Smooth muscle cell (in vitro differentiated cells): ENCODE measurements around the gene OR1E2. TPM values are rescaled to one million over a fixed set of nuclear protein-coding genes. Genes with fewer than 3 reads are reported as not detected.
"Not testable (repeated sequence)": the region's sequence is repeated elsewhere in the genome, so short reads cannot be mapped to it uniquely, and the experiment has no call there.

Experiments
- DNase-seq: peaks from one replicate; lab custom pipeline; 2025; ENCODE audit not compliant: unreplicated experiment; lab: John Stamatoyannopoulos, UW
- H2AFZ ChIP-seq: fragments of 200-600 bp; sonication (generic); 2 replicates; pipeline ENCODE4 v1.6.0; 2016; ENCODE audit warnings: antibody characterized with exemption, low read depth, mild to moderate bottlenecking
- H3F3A ChIP-seq: fragments of 200-600 bp; sonication (generic); 2 replicates; pipeline ENCODE4 v1.6.0; 2017; ENCODE audit warnings: antibody characterized with exemption, low read depth
- H3K27ac ChIP-seq: fragments of 200-600 bp; sonication (generic); 2 replicates; pipeline ENCODE4 v1.5.1; 2016; ENCODE audit warnings: low read depth, mild to moderate bottlenecking
- H3K27me3 ChIP-seq: fragments of 200-600 bp; sonication (generic); 2 replicates; pipeline ENCODE4 v1.6.1; 2016; ENCODE audit warnings: low read depth, mild to moderate bottlenecking
- H3K36me3 ChIP-seq: fragments of 200-600 bp; sonication (generic); 2 replicates; pipeline ENCODE4 v1.5.1; 2016; ENCODE audit warnings: low read depth
- H3K4me1 ChIP-seq: fragments of 200-600 bp; sonication (generic); 2 replicates; pipeline ENCODE4 v1.5.1; 2016; ENCODE audit warnings: low read depth
- H3K4me2 ChIP-seq: fragments of 200-600 bp; sonication (generic); 2 replicates; pipeline ENCODE4 v1.6.0; 2016; ENCODE audit warnings: mild to moderate bottlenecking
- H3K4me3 ChIP-seq: fragments of 200-600 bp; sonication (generic); 2 replicates; pipeline ENCODE4 v1.5.1; 2016; ENCODE audit warnings: mild to moderate bottlenecking
- H3K79me2 ChIP-seq: fragments of 200-600 bp; sonication (generic); 2 replicates; pipeline ENCODE4 v1.6.0; 2016; ENCODE audit warnings: low read depth, mild to moderate bottlenecking
- H3K9ac ChIP-seq: fragments of 200-600 bp; sonication (generic); 2 replicates; pipeline ENCODE4 v1.6.0; 2016; ENCODE audit warnings: low read depth
- H3K9me3 ChIP-seq: fragments of 200-600 bp; sonication (generic); replicated peaks from 2 replicates; pipeline ENCODE4 v1.5.1; 2016; ENCODE audit warnings: low read depth
- H4K20me1 ChIP-seq: fragments of 200-600 bp; sonication (generic); 2 replicates; pipeline ENCODE4 v1.6.0; 2016; ENCODE audit warnings: low read depth
- CTCF ChIP-seq: fragments of 200-600 bp; sonication (generic); IDR thresholded peaks from 2 replicates; pipeline ENCODE4 v1.5.1; 2017; ENCODE audit warnings: borderline replicate concordance, mild to moderate bottlenecking, antibody characterized with exemption; ENCODE audit not compliant: insufficient read depth, poor library complexity, severe bottlenecking
- WGBS: methylation state at CpG from one replicate; pipeline ENCODE4 v1.1.7; 2016; ENCODE audit warnings: low lambda C conversion rate; 5-methylcytosine and 5-hydroxymethylcytosine counted together
- polyA plus RNA-seq: library from polyadenylated mRNA; unstranded; fragments of >200 nt; fragmentation: Nextera tagmentation; extraction: Ambion mirVana; gene quantifications from 2 replicates; pipeline ENCODE4 v1.2.1, GENCODE V29; 2016
- total RNA-seq: library from RNA; depleted of rRNA; stranded (reverse); fragments of >200 nt; gene quantifications from 2 replicates; pipeline ENCODE4 v1.2.3, GENCODE V29; 2014

OR1E2 gene
- total and polyA plus RNA-seq, 2 experiments from 2014 or later, result not detected

- TF ChIP-seq CTCF, result no peak
- H3F3A ChIP-seq, result no peaks in the 10 kb centered on the region
- no peaks in the 10 kb centered on the region for H3K36me3 ChIP-seq
- no peak overlapping the region for H3K27ac ChIP-seq
- peaks cover 9% of the 10 kb centered on the region for H3K9me3 ChIP-seq
- H3K27me3 ChIP-seq, result no peaks in the 10 kb centered on the region
- H4K20me1 ChIP-seq, result no peaks in the 10 kb centered on the region
- H3K4me3 ChIP-seq, result no peak overlapping the region
- 57% methylated on average over 2 of the region's 2 CpGs for WGBS
- no peak overlapping the region for H3K4me2 ChIP-seq
- H3K79me2 ChIP-seq, result no peaks in the 10 kb centered on the region
- no peak overlapping the region for H3K9ac ChIP-seq
- H2AFZ ChIP-seq, result no peak overlapping the region
- DNase-seq, result no peak
- H3K4me1 ChIP-seq, result no peaks in the 10 kb centered on the region
These were observed 31.9 kb downstream of the OR1E2 start for GRCh38 chr17:3401786-3402185.

GRCh38 chr17:3400055-3400454 lies 33.6 kb downstream of the OR1E2 start:
- no peaks in the 10 kb centered on the region for H3K4me1 ChIP-seq
- no peak overlapping the region for H3K4me2 ChIP-seq
- H3K27ac ChIP-seq, result no peak overlapping the region
- peaks cover under 1% of the 10 kb centered on the region for H3K9me3 ChIP-seq
- no peak overlapping the region for H3K9ac ChIP-seq
- no peak for DNase-seq
- no peaks in the 10 kb centered on the region for H3K27me3 ChIP-seq
- no peaks in the 10 kb centered on the region for H3K79me2 ChIP-seq
- no peaks in the 10 kb centered on the region for H4K20me1 ChIP-seq
- WGBS, result 67% methylated on average over 6 of the region's 6 CpGs
- TF ChIP-seq CTCF, result no peak
- no peak overlapping the region for H2AFZ ChIP-seq
- H3K36me3 ChIP-seq, result no peaks in the 10 kb centered on the region
- no peaks in the 10 kb centered on the region for H3F3A ChIP-seq
- no peak overlapping the region for H3K4me3 ChIP-seq

- 50% methylated on average over 1 of the region's 1 CpG for WGBS
These were observed 35.3 kb downstream of the OR1E2 start, which contains the start of gene OR1E1 for GRCh38 chr17:3398310-3398709. Gene OR1E1, minus strand, starts transcription at chr17:3398410. Its CDS starts 0 bp downstream, at chr17:3398410.

GRCh38 chr17:3397801-3398200 lies 35.8 kb downstream of the OR1E2 start:
- not testable (repeated sequence) for DNase-seq
- 62% methylated on average over 7 of the region's 7 CpGs for WGBS

More at GRCh38 chr17:3398310-3398709, 35.3 kb downstream of the OR1E2 start, which contains the start of gene OR1E1:
- Histone ChIP-seq H3K36me3 (no peaks in the 10 kb centered on the region), H4K20me1 (no peaks in the 10 kb centered on the region), H2AFZ (no peak within 1 kb of the TSS), H3K4me1 (no peaks in the 10 kb centered on the region), H3K79me2 (no peaks in the 10 kb centered on the region), H3K4me2 (no peak within 1 kb of the TSS), H3K4me3 (no peak within 1 kb of the TSS), H3K9me3 (no peaks in the 10 kb centered on the region), H3K9ac (no peak within 1 kb of the TSS), H3F3A (no peaks in the 10 kb centered on the region), H3K27ac (no peak within 1 kb of the TSS), H3K27me3 (no peaks in the 10 kb centered on the region)
- TF ChIP-seq CTCF, result no peak
- DNase-seq, result no peak

More at GRCh38 chr17:3397801-3398200, 35.8 kb downstream of the OR1E2 start:
- H3K79me2 ChIP-seq, H3F3A ChIP-seq, H3K4me1 ChIP-seq, H3K4me3 ChIP-seq, H3K36me3 ChIP-seq, H4K20me1 ChIP-seq, H3K27ac ChIP-seq, H3K4me2 ChIP-seq, H3K9ac ChIP-seq, H3K27me3 ChIP-seq, H2AFZ ChIP-seq, H3K9me3 ChIP-seq: not testable (repeated sequence)
